ENCODE data around the gene GNA15. TPM values are rescaled to one million over a fixed set of nuclear protein-coding genes. Genes with fewer than 3 reads are reported as not detected.

Gene GNA15
- total and polyA plus RNA-seq, 2 of the 8 experiments (the other 6 are each of a cell fraction or from before 2014, with no cell fraction given): 0.26 to 0.45 TPM

DNA sequence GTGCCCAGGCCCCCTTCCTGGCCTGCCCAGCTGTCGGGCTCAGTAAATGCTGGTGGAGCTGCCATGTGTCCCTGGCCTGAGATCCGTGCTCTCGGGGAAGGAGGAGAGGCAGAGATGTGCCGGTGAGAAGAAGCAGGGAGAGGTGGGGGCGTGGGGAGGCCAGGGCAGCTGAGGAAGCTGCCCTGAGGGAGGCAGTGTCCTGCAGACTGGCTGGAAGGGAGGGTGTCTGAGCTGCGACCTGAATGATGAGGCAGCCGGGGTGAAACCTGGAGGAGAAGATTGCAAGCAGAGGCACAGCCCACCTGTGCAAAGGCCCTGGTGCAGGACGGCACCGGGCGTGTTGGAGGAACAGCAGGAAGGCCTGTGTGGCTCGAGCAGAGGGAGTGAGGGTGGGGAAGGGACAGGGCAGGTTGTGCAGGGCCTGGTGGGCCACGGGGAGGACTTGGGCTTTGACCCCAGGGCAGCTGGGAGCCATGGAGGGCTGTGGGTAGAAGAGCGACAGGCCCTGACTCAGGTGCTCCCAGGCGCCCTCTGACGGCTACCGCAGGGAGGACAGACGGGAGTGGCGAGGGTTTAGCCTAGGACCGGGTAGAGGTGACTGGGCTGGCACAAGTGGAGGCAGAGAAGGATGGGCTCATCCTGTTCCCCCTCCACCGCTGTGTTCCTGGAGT lies 74.6 kb downstream of the GNA15 start (continued):
- TF ChIP-seq, protein P1, sequence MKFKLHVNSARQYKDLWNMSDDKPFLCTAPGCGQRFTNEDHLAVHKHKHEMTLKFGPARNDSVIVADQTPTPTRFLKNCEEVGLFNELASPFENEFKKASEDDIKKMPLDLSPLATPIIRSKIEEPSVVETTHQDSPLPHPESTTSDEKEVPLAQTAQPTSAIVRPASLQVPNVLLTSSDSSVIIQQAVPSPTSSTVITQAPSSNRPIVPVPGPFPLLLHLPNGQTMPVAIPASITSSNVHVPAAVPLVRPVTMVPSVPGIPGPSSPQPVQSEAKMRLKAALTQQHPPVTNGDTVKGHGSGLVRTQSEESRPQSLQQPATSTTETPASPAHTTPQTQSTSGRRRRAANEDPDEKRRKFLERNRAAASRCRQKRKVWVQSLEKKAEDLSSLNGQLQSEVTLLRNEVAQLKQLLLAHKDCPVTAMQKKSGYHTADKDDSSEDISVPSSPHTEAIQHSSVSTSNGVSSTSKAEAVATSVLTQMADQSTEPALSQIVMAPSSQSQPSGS (IDR thresholded peaks at IDR 0.05; ENCODE audit: low read length): peak; percentile 53; the same call in 1 of the 2 replicates
